HL-60 (cell line): ENCODE data around the gene FGR.

Experiments
- CTCF ChIP-seq: IDR thresholded peaks from one replicate; pipeline ENCODE4 v1.5.1; 2011; ENCODE audit warnings: low read length, control low read depth, inconsistent platforms; ENCODE audit not compliant: insufficient read depth
- POLR2AphosphoS5 ChIP-seq: IDR thresholded peaks from 2 replicates; pipeline ENCODE4 v1.6.1; 2012; ENCODE audit warnings: low read depth

GRCh38 chr1:27592931-27593677 lies 41.9 kb downstream of the FGR start:
- no peak for TF ChIP-seq CTCF
- TF ChIP-seq POLR2AphosphoS5, result no peak
